Forelimb muscle (tissue), 1 donor: Measurements from ENCODE around the gene HYAL2. TPM values are rescaled to one million over a fixed set of nuclear protein-coding genes. Genes with fewer than 3 reads are reported as not detected.

Experiments used
- DNase-seq: peaks from one replicate; pipeline ENCODE4 v3.0.0-alpha.2; 2013; ENCODE audit warnings: low read depth
- polyA plus RNA-seq: library from polyadenylated mRNA; unstranded; fragments of 120-200 nt; gene quantifications from one replicate; pipeline ENCODE4 v1.2.1, GENCODE V29; 2013; ENCODE audit not compliant: insufficient read length

The HYAL2 gene
- polyA plus RNA-seq, 1 donor, result 39.7 TPM

GRCh38 chr3:50271314-50271936 is 51.1 kb downstream of the HYAL2 start:
- DNase-seq, result no peak

DNA sequence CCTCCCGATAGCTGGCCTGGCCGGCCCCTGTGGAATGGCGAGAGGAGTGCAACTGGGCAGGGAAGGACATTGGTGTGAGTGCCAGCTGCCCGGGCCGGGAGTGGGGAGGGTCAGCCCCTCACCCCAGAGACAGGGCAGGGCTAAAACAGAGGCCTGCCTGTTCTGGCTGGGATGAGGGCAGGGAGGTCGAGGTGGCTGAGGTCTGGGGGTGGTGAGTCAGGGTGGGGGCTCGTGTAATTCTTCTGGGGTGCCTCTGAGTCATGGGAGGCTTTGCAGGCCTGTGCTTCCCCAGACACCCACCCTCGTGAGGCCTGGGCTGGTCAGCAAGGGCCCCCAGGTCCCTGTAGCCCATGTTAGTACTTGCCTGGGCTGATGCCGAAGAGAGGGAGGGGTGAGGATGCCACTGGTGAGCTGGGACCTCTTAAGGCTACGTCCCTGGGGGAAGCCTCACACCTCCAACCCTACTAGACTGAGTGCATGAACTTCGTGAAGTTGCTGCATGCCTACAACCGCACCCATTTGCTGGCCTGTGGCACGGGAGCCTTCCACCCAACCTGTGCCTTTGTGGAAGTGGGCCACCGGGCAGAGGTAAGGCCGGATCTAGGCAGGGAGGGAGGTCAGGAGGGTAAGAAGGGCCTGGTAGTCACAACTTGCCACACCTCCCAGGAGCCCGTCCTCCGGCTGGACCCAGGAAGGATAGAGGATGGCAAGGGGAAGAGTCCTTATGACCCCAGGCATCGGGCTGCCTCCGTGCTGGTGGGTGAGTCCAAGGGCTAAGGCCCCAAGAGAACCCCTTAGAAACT is 51.9 kb downstream of the HYAL2 start:
- no peak for DNase-seq

DNA sequence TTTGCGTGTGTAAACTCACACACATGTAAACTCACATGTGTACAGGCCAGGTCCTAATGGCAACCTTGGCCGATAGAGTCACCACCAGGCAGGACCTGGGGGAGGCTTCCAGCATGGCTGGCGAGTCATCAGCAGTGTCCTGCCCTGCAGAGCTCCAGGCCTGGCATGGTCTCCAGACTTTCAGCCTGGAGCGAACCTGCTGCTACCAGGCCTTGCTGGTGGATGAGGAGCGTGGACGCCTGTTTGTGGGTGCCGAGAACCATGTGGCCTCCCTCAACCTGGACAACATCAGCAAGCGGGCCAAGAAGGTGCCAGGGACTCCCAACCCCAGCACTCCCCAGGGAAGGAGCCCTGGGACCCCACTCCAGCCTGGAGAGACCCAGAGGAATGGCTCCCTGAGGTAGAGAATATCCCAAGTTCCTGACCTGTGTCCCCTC is 52.5 kb downstream of the HYAL2 start:
- no peak for DNase-seq

DNA sequence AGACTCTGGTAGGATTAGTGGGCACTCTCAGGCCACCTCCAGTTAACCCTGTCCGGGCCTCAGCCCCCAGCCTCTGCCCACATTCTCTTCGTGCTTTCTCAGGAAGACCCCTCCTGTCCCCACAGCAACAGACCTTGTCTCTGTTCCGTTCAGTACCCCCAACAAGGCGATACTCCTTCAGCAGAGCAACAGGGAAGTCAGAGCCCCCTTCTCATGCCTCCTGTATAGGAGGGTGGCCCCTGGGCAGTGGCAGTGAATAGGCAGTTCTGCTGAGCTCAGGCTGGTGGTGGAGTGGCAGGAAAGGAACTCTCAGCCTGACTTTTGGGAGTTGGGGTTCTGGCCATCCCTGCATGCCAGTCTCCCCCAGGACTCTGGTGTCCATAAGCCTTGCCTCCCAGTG is 53.1 kb downstream of the HYAL2 start:
- no peak for DNase-seq

GRCh38 chr3:50268703-50269451 is 53.7 kb downstream of the HYAL2 start, which contains the start of gene SEMA3B:
SEMA3B (plus strand) TSS chr3:50269147; CDS start chr3:50269241, 94 bp downstream.
- DNase-seq, result no peak

- DNase-seq, result no peak
These were observed 54.3 kb downstream of the HYAL2 start for GRCh38 chr3:50268276-50268675.

Other genes with a start within 250 kb of the HYAL2 start
- 171 TPM for gene RBM5, start 233.8 kb downstream of the HYAL2 start, polyA plus RNA-seq
- gene SEMA3F, start 167.4 kb downstream of the HYAL2 start, polyA plus RNA-seq, result 9.0 TPM
- not detected for gene GNAT1, start 131.1 kb downstream of the HYAL2 start, polyA plus RNA-seq
- gene SLC38A3, start 117.5 kb downstream of the HYAL2 start, polyA plus RNA-seq, result 3.9 TPM
- gene GNAI2, start 86.5 kb downstream of the HYAL2 start, polyA plus RNA-seq, result 158 TPM
- gene SEMA3B, start 53.6 kb downstream of the HYAL2 start, polyA plus RNA-seq, result 36.7 TPM
- gene LSMEM2, start 43.7 kb downstream of the HYAL2 start, polyA plus RNA-seq, result 41.6 TPM
- 46.2 TPM for gene IFRD2, start 30.3 kb downstream of the HYAL2 start, polyA plus RNA-seq
- 2.3 TPM for gene HYAL3, start 23.3 kb downstream of the HYAL2 start, polyA plus RNA-seq
- gene NAA80, start 23.3 kb downstream of the HYAL2 start, polyA plus RNA-seq, result 6.3 TPM
- 1.7 TPM for gene HYAL1, start 19.2 kb downstream of the HYAL2 start, polyA plus RNA-seq
- 16.4 TPM for gene TUSC2, start 5.5 kb upstream of the HYAL2 start, polyA plus RNA-seq
- gene RASSF1, start 18.1 kb upstream of the HYAL2 start, polyA plus RNA-seq, result 32.8 TPM
- 1.1 TPM for gene ZMYND10, start 23.0 kb upstream of the HYAL2 start, polyA plus RNA-seq
- gene NPRL2, start 28.0 kb upstream of the HYAL2 start, polyA plus RNA-seq, result 19.6 TPM
- 5.2 TPM for gene CYB561D2, start 28.1 kb upstream of the HYAL2 start, polyA plus RNA-seq
- 23.3 TPM for gene TMEM115, start 36.8 kb upstream of the HYAL2 start, polyA plus RNA-seq
- 4.3 TPM for gene CACNA2D2, start 180.9 kb upstream of the HYAL2 start, polyA plus RNA-seq
- 19.8 TPM for gene C3orf18, start 245.0 kb upstream of the HYAL2 start, polyA plus RNA-seq
- gene HEMK1, start 246.8 kb upstream of the HYAL2 start, polyA plus RNA-seq, result 12.4 TPM